Activated CD4-positive, alpha-beta T cell treated with anti-CD3 and anti-CD28 coated beads, Interleukin-2, amount 50 U/mL, for 1 hour (primary cell): Measurements from ENCODE around the gene CSTF2.
"Not testable (repeated sequence)": the region's sequence is repeated elsewhere in the genome, so short reads cannot be mapped to it uniquely, and the experiment has no call there.

Experiments
- DNase-seq: peaks from one replicate; pipeline ENCODE4 v3.0.0-alpha.2; 2020

The CSTF2 gene

DNA sequence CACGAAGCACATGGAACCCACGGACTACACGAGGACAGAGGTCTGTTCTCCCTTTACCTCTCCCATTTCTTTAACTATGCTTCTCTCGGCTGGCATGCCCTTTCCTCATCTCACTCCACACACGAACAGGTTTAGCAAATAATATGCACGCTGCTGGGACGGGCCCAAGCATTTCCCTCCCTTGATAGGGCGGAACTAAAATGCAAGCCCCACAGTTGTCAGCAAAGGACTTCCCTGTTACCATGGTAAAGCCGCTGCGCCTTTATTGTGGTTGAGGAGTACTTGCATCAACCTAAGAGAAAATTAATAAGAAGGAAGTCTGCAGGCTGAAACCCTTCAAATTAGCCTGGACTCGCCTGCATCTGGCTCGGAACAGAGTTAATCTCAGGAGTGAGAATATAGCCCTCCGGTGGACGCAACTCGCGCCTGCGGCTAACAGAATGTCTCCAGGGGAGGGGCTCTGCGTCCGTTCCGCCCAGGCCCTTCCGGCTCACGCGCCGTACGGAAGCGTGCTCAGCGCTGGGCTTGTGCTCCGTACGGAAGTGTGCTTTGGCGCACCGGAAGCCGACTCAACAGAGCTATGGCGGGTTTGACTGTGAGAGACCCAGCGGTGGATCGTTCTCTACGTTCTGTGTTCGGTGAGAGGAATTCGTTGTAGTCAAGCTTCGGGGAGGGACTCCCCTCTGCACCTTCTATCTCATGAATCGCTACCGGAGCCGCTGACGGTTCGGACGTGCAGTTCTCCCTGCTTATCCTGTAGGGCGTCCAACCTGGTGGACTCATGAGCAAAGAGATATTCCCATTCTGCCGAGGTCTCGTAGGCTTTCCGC is at the start of gene CSTF2:
Gene CSTF2, plus strand, starts transcription at position 555 of the 830 bp plus-strand sequence. Its CDS starts 26 bp downstream, at position 581.
- peak; percentile 70 for DNase-seq

DNA sequence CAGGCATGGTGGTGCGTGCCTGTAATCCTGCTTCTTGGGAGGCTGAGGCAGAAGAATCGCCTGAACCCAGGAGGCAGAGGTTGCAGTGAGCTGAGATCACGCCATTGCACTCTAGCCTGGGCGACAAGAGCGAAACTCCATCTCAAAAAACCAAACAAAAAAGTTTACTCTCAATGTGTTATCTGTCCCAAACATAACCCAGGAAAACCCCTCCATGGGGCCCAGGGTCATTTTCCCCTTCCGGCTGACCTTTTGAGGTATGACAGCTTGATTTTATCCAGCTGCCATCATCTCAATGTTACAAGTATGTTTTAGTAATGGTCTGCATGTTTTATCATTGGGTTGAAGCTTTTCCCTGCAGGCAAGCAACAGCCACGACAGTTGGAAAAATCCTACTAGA is 23.8 kb upstream of the CSTF2 start:
- DNase-seq: not testable (repeated sequence)

DNA sequence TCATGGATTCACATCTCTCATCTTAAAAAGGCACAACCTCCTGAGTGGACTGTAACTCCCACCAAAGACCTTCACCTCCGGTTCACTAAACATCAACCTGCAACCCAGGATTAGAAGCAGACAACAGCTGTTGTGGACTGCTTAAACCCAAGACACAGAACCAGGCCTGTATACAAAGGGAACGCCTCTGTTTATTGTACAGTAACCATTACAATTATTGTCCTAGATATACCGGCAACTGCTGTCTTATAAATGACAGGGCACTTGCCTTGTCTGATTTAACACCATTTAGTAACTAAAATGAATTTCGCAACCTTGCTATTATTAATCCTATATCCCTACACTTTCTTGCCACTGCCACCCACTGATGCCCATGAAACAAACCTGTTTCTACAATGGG is 22.8 kb upstream of the CSTF2 start:
- no peak for DNase-seq

GRCh38 chrX:100798484-100799214 is 21.5 kb upstream of the CSTF2 start:
- DNase-seq: no peak

DNA sequence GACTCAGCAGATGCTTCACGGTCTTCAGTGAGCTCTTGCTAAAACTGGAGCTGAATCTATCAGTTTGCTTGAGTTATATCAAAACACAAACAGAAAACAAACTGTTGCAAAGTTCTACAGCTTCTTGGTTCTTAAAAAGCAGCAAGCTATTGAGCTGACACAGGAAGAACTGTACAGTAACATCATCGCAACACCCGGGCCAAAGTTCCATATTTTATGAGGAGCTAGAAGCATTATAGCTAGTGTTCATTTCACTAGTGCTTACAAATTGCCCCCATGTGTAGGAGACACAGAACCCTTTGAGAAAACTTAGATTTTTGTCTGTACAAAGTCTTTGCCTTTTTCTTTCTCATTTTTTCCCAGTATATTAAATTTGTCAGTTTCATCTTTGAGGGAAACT is 17.3 kb upstream of the CSTF2 start:
- no peak for DNase-seq

DNA sequence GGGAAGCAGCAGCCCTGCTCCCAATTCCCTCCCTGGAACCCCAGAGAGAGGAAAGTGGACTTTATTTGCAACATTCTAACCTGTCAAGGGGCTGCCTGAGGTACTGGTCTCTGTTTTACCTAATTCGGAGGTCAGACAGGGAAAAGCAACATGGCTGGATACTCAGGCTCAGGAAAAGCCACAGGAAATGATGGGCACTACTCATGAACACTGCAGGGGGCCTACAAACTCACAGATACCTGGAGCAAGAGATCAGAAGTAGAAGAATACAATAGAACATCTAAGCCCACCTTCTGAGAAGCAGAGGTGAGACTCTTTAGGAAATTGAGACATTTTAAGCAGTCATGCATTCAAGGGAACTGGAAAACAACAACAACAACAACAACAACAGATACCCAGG is 15.4 kb upstream of the CSTF2 start:
- DNase-seq: no peak

- DNase-seq: not testable (repeated sequence)
Measured at GRCh38 chrX:100808265-100808664, 11.9 kb upstream of the CSTF2 start.

GRCh38 chrX:100812216-100813158 is 7.7 kb upstream of the CSTF2 start:
- DNase-seq: no peak

DNA sequence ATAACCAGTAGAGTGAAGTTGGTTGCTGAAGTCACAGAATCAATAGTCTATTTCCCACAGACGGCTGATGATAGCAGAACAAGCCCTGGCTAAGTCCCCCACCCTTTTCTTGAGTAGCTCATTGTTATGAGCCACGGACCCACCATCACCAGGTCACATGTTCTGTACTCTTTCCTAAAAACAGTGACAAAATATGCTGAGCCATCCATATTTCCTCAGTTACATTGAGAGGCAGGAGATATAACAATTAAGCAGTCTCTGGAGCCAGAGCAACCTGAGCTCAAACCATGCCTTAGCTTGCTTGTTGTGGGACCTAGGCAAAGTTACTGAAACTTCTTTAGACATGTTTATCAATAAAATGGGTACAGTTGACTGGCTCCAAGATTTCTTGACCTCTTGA is 2.9 kb upstream of the CSTF2 start:
- DNase-seq: no peak

DNA sequence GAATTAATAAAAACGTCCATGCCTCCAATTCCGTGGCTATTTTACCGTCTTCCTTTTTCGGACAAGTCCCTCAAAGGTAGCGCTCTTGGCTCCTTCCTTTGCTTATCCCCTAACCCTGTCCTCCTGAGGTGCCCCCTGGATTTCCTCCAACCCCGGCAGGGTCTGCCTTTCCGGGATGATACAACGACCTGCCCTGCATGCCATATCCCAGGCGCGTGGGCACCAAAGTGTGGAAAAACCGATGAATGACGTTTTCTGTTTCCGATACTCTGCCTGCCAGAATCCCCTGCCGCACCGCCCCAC is 706 bp upstream of the CSTF2 start:
- DNase-seq: no peak

DNA sequence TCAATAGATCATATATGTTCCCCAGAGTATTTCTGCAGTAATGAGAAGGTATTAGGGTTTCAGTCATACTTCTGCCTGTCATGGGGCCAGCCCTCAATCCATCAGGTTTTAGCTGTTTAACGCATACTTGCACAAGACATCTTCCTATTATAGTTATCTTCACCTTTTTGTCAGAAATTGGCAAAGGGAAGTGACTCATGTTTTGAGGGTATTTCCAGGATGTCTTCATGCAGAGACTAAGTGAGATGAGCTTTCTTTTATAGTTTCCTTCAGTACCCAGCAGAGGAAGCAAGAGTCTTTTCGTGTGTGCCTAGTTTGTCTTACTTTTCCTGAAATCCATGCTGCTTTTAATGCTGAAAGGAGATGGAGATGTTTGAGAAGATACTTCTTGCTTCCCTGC is 9.5 kb downstream of the CSTF2 start:
- no peak for DNase-seq

DNA sequence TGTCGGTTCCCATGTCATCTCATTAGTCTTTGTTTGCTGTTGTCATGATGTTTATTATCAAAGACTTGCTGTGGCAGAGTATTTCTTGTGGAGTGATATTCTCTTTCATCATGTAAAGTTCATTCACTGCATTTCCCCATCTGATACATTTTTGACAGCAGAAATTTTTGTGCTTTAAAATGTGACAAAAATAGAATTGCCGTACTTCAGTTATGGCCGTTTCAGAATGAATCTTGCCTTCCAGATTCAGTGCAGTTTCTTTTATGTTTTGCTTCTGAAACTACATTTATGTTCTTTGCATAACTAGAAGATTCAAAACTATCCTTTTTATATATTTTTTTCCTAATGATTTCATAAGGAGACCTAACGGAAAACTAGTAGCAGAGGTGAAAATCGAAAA is 10.0 kb downstream of the CSTF2 start:
- DNase-seq: no peak

GRCh38 chrX:100830547-100830946 is 10.4 kb downstream of the CSTF2 start:
- DNase-seq: no peak

DNA sequence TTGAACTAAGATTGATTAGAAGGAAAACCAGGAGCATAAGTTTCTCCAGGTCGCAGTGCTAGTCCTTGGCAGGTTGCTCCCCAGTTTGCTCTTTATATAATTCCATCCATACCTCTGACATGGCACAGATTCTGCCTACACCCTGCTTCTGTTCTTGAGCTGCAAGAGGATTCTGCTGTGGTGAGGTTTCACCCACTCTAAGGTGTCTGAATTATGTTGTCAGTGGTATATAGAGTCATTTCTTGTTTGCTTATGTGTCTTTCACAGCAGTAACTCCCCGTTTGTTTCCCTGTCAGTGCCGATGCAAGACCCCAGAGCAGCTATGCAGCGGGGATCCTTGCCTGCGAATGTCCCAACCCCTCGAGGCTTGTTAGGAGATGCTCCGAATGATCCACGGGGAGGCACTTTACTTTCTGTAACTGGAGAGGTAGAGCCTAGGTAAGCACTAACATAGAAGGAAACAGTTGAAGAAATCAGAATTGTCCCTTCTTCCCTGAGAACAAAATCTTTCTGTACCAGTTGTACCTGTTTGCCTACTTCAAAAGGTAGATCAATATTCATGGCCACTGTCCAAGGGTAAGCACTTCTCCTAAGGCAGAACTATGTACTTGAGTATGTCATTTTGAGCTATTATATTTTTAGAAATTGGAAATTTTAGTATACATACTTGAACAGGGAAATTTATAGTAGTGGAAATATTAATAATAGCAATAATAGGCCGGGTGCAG is 11.2 kb downstream of the CSTF2 start:
- no peak for DNase-seq

GRCh38 chrX:100850317-100850716 is 30.1 kb downstream of the CSTF2 start:
- no peak for DNase-seq

DNA sequence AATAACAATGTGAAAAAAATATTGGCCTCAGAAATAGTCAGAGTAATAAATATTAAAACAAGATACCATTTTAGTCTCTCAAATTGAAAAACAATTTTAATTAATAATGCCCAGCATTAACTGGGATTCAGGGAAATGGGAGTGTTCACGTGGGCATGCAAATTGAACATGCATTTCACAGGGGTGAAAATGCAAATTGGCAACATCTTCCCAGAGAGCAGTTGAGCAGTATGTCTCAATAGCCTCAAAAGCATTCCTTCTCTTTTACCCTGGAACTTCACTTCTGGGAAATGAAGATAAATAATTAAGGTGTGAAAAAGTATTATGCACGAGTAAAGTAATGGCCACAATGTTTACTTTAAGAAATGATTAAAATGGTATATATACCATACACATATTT is 32.6 kb downstream of the CSTF2 start:
- DNase-seq: no peak

- no peak for DNase-seq
Measured at GRCh38 chrX:100863326-100863864, 43.2 kb downstream of the CSTF2 start.

GRCh38 chrX:100864657-100865391 is 44.6 kb downstream of the CSTF2 start:
- DNase-seq: no peak

- DNase-seq: no peak
Measured at GRCh38 chrX:100868273-100868672, 48.1 kb downstream of the CSTF2 start.

GRCh38 chrX:100870527-100870926 is 50.3 kb downstream of the CSTF2 start:
- no peak for DNase-seq
